Suppressor macrophage treated with lipopolysaccharide for 4 hours (primary cell): ENCODE measurements around the gene MUC6.

Experiments
- DNase-seq: peaks from one replicate; pipeline ENCODE4 v3.0.0-alpha.2; 2020

Gene MUC6

DNA sequence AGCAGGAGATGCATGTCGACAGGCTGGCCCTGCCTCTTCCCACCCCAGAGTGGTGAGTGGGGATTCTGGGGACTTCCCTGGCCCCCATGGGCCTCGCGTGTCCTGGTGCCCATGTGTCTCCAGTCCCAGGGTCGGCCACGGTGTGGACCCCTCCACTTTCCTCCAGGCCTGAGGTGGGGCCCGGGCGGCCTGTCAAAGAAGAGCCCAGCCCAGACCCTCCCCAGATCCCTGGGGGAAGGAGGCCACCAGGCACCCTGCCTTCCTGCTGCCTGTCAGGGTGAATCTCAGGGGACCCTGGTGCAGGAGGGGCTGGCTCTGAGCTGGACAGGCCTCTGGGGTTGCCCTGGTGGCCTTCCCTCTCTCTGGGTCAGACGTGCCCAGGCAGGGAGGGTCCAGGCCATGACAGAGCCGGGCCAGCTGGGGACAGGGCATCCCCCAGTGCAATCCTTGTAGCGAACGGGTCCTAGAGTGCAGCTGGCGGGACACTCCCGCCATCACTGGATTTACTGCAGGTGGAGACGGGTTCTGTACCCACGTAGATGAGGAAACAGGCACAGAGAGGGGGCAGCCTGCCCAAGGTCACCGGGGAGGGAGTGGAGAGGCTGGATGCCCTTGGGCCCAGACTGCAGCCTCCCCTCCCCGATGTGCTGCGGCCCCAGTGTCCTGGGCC is 13.5 kb upstream of the MUC6 start:
- no peak for DNase-seq

DNA sequence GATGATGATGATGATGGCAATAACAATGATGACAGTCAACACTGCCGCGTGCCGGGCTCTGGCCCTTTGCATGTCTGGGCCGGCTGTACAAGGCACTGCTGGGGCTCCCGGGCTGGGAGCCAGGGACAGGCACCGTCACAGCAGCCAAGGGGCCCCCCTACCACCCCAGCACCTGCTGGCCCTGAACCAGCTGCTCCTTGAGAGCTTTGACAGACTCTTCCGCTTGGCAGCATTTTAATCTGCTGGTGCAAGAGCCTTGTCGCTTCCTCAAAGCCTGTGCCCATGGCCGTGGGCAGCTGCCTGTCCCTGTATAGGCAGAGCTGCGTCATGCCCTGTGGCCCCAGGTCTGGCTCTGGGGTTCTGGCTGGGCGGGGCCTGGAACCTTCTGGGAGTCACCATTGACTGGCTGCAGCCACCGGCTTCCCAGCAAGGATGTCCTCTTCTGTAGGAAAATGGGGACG is 12.9 kb upstream of the MUC6 start:
- DNase-seq, result peak; percentile 42

DNA sequence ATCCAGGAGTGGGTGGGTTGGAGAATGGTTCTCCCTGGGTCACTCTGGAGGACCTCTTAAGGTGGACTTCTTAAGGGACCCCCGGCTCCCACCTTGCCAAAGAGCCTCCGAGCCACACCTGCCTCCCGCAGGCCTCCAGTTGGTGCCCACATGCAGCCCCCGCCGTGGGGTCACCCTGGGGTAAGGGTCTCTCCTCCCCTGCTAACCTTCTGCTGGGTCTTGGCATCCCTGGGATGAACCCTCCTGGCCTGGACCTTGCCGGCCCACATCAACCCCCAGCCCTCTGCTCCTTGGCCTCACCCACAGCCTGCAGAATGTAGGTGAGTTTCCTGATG is 12.5 kb upstream of the MUC6 start:
- no peak for DNase-seq

DNA sequence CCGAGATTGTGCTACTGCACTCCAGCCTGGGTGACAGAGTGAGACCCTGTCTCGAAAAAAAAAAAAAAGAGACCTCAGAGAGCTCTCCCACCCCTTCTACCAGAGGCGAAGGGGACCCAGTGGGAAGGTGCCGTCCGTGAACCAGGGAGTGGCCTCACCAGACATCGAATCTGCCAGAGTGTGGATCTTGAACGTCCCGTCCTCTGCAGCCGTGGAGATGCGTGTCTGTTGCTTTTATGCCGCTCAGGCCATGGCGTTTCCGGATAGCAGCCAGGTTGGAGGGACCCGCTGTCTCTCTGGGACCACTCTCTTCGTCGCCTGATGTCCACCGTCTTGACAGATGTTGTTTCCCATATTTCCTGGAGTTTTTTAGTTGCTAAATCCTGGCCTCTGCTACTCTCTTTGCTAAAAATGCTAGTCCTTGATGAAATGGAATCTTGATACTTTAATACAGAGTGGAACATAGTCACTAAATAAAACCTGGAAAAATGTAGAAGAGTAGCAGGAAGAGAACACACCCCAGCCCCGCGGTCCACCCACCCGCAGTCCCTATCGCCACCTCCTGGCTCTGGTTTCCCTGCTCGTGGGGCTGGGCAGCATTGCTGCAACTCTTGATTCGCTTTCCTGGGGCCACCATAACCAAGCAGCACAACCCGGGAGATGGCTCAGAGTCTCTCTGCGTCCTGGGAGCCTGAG is 12.0 kb upstream of the MUC6 start:
- DNase-seq, result no peak

DNA sequence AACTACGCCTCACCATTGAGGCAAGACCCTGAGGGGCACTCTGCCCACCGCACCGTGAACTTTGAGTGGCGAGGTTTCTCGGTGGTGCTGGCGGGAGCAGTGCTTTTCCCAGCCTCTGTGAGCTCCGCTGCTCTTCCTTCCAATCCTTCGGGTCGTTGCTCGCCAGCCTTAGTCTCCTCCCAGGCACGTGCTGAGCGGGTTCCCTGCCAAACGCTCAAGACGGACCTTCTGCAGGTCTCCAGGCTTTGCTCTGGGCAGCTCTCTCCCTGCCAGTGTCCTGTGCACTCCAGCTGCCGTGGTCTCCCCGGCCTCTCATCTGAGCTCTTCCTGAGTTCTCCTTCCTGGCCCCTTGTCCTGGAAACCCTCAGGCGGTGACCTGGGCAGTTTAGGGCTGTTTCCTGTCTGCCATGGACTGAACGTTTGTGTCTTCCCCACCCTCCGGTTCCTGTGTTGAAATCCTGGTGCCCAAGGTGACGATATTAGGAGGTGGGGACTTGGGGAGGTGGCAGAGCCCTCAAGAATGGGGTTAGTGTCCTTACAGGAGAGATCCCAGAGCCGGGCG is 11.2 kb upstream of the MUC6 start:
- DNase-seq, result no peak

DNA sequence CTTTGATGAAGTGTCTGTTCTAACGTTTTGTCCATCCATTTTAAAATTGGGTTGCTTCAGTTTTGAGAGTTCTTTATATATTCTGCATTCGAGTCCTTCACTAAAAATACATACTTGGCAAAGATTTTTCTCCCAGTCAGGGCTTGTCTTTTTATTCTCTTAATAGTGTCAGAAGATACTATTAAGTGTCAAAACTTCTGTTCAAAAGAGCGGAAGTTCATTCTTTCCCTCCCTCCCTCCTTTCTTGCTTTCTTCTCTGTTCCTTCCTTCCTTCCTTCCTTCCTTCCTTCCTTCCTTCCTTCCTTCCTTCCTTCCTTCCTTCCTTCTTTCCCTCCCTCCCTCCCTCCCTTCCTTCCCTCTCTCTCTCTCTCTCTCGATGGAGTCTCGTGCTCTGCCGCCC is 7.6 kb upstream of the MUC6 start:
- no peak for DNase-seq

DNA sequence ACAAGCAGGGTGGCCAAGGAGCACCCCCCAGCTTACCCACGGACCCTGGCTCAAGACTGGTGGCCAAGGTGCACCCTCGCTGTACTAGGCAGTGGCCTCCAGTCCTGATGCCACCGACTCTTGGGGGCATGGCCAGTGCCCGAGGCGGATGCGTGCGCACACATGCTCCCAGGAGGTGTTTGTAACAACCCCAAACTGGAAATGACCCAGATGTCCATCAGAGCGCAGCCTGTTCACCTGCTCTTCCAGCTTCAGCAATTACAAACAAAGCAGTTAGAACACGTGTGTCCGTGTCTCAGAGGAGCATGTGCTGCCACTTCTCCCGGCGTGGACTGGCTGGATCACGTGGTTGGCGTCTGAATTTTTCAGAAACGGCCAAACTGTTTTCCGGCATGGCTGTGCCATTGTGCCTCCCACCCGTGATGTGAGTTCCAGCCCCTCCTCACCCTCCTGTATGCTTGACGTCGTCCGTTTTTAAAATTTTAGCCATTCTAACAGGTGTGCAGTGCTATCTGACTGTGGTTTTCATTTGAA is 7.1 kb upstream of the MUC6 start:
- no peak for DNase-seq

DNA sequence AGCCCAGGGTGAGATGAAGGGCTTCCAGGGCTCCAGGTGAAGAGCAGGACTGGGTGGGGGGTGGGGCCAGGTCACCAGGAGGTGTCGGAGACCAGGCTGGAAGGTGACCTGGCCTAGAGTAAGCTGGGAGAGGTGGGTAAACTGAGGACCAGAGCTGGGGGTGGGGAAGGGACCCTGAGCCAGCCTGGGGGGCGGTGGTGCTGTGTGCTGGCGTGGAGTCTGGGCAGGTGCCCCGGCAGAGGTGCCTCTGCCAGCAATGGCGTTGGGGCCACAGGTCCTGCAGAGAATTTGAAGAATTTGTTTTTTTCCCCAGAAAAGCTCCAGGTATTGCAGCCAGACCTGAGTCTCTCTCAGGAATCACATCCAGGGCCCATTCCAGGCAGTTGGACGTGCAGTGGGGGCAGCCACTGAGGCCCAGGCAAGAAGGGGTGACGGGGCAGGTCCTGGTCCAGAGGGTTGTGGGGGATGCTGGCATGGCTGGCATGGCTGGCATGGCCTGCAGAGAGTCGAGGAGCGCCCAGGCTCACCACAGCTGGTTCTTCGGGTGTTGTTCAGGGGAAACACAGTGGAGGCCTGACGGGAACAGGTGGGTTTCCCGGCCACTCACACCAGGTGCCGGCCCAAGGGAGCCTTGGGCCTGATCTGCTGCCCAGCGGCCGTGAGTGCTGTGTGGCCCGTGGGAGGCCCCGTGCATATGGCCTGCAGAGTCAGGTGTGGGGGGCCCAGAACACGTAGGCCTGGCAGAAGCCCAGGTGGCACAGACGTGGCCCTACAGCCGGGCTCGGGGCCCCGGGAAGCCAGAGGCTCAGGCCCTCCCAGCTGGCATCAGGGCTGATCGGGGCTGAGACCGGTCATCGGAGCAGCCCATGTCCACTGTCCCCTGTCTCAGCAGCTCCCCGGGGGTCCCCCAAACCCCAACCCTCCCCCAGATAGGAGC is 6.4 kb upstream of the MUC6 start:
- no peak for DNase-seq

DNA sequence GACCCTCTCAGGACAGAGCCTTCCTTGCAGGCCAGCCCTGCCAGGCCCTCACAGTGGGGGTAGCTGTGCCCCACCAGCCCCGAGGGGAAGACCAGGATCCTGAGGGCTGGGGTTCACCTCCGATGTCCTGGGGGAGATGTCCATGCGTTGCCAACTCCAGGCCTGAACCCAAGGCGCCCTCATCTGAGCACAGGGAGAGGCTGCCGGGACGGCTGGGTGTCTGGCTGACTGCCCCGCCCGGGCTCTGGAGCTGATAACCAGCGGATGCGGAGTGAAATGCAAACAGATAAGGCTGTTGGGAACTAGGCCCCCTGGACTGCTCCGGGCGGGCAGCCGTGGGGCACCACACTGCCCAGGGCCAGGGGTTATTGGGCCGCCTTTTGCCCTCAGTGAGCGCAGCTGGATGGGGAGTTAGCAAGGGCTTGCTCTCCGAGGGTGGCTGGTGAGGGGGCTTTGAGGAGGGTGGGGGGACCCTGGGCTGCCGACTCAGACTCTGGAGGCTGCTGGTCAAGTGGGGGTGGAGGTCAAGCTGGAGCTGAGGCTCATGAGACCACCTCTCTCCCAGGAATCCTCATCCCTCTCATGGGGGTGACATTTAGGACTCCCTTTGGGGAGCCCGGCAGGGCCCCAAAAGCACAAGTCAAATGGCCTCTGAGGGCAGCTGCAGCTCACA is 5.6 kb upstream of the MUC6 start:
- no peak for DNase-seq

DNA sequence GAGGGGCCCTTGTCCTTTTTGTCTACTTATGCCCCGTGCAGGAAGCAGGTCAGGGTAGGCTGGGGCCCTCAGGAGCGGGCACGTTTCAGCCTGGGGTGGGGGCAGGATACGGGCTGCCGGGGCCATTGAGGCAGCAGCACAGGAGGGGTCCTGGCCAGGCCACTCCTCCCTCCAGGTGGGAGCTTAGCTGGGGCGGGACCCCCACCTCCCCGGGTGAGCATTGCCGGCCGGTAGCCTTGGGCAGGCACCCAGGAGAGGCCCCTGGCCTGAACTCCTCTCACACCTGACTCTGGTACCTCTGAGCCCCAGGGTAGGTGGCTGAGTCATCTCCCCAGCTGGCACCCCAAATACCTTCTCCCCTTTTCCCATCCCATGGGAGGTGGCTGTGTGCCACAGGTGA is 5.0 kb upstream of the MUC6 start:
- no peak for DNase-seq

DNA sequence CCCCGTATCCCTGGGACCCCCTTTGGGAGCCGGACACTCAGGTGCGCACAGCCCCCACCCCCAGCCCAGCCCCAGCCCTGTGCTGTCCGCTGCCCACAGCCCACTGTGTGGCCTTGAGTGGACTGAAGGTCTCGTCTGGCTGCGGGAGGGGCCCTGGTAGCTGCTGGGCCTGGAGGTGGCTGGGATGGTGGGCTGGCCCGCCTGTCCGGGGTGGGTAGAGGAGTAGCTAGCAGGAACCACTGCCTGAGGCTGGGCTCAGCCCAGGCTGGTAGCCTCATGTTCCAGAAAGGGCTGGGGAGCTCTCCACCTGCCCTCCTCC is 4.6 kb upstream of the MUC6 start:
- DNase-seq, result no peak

DNA sequence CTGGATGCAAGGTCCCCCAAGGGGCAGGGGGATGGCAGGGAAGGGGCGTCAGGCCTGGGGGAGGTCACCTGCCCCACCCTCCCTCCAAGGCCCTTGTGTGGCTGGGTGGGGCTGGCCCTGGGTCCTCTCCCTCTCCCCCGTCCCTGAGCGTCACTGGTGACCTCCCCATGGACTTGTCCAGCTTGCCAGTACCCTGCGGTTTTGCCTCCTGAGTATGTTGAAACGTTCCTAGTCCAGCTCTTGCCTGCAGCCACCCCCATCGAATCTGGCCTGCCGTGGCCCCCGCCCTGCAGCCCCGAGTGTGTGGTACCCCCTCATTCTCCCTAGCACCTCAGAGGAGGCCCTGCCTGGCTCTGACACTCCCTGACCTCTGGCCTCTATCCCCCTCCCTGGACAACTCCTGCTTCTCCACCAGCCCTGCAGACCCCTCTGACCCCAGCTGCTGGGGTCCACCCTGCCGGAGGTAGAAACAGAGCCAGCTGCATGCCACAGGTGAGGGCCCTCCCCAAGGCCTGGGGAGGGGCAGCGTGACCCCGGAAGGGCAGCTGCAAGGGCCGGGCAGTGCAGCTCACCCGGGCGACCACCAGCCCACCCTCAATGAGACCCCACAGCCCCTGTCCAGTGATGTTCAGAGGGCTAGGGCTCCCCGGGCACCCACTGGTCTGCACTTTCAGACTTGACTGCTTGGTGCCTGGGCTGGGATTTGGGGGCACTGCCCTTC is 4.1 kb upstream of the MUC6 start:
- DNase-seq, result no peak

DNA sequence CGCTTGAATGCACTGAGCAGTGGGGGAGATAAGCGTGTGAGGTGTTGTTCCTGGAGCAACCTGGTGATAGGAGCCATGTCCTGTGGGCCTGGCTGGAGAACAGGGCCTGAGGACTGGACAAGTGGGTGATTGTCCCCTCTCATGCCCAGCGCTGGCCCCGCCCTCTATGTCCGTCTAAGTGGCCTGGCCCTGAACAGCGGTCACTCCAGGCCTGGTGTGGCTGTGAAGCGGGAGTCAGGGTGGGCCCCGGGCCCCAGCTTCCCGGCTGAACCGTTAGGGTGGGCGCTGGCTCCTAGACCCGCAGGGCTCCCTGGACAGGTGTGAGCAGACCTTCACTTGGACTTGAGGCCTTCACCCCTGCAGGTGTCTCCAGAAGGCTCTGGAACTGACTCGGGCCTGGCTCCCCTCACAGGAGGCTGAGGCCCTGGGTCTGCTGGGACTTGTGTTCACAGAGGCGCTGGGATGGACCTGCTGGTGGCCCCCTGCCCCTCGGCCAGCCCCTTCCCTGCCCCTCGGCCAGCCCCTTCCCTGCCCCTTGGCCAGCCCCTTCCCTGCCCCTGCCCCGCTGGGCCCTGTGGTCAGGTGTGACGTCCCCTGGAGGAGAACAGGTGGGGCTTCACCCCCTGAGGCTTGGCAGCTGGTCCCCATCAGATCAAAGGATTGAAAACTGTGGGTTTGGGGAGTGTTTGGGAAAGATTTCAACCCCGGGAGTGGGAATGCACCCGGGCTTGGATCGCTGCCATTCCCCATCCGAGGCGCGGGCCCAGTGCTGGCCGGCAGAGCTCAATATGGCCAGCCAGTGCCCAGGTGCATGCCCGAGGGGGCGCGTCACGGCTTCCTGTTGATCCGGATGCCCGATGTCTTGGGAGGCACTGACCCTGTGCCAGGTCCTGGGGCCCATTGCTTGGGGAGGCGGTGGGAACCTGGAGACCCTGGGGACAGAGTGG is 3.2 kb upstream of the MUC6 start:
- DNase-seq, result no peak

DNA sequence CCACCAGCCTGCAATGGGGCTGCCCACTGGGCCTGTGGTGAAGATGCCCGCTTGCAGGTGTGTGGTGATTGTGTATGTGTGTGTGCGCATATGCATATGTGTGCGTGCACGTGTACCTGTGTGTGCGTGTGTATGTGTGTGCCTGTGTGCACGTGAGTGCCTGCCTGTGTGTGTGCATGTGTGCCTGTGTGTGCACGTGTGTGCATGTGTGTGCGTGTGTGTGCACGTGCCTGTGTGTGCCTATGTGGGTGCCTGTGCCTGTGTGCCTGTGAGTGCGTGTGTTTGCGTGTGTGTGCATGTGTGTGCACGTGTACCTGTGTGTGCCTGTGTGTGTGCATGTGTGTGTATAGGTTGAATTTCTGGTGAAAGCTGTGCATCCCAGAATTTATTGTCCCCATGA is 2.4 kb upstream of the MUC6 start:
- DNase-seq, result no peak

DNA sequence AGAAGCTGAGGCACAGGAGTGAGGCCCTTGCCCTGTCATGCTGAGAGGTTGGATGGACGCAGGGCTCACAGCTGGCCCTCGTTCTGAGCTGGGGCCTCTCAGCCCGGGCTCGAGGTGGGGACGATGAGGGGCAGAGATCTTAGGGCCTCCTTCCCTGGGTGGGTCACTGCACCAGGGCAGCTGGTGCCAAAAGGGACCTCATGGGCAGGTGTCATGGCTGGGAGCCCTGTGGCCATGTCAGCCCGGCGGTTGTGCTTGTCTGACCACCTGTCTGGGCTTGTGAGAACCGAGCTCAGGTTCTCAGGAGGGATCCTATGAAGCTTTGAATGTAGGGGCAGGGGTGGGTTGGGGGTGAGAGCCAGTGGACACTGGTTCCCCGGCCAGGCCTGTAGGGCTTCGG is 1.8 kb upstream of the MUC6 start:
- DNase-seq, result no peak

DNA sequence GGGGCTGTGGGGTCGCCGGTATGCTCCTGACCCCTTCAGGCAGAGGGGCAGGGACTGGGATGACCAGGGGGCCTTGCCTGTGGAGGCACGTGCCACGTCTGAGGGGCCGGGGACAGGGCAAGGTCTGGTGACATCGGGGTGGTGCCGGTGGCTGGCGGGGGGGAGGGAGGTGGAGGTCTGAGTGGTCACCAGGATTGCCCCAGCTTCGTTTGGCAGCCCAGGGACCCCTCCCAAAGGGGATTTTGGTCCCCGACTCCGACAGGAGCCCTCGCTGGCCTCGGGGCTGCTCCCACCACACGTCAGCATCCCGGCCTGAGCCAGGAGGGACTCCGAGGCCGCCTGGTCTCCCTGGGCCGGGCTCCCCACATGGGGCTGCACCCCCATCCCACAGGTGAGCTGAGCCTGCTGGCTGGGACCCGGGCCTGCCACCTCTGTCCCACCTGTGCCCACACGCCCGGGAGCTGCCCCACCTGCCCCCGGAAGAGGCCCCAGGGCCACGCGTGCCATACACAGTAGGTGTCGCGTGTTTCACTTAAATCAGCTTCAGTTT is 1.1 kb upstream of the MUC6 start:
- no peak for DNase-seq

DNA sequence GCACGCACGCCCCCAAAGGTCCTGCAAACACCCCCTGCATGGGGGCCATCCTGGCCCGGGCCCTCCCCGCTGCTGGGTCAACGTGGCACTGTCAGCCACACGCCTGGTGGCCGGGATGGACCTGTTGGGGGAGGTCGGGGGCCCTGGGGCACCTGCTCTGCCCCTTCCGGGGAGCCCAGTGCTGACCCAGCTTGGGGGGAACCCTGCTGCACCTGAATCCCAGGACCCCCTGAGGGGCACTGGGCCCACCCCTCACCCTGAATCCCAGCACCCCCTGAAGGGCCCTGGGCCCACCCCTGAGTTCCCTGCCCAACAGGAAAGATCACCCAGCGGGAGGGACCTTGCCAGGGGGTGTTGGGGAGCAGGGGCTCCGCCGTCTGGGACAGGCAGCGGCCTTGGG is 413 bp upstream of the MUC6 start:
- DNase-seq, result no peak

DNA sequence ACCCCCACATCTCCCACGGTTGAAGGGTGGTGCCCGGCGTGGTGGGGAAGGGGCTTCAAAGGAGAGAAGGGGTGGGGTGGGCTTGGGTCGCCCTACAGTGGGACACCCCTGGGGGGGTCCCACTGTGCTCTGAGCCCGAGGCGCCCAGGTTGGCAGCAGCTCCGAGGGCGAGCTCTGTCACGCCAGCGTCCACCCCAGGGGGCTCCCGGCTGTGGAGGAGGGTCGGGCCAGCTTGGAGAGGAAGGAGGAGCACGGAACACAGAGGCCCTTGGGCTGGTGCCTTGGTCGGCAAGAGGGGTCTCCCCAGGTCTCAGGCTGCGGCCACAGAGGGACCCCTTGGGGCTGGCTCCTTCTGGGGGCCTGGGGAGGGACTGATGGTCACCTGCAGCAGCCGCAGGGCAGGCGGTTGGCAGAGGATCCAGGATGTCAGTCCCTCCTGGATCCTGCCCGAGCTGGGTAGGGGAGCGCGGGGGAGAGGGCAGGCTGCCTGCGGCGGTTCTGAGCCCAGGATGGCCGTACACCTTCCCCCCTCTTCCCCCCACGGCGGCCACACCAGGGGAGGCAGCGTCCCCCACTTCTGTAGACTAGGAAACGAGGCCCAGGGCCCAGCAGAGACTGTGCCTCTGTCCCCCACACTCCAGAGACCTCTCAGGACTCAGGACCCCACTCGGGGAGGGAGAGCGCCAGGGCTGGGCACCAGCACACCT is 788 bp downstream of the MUC6 start:
- DNase-seq, result no peak

DNA sequence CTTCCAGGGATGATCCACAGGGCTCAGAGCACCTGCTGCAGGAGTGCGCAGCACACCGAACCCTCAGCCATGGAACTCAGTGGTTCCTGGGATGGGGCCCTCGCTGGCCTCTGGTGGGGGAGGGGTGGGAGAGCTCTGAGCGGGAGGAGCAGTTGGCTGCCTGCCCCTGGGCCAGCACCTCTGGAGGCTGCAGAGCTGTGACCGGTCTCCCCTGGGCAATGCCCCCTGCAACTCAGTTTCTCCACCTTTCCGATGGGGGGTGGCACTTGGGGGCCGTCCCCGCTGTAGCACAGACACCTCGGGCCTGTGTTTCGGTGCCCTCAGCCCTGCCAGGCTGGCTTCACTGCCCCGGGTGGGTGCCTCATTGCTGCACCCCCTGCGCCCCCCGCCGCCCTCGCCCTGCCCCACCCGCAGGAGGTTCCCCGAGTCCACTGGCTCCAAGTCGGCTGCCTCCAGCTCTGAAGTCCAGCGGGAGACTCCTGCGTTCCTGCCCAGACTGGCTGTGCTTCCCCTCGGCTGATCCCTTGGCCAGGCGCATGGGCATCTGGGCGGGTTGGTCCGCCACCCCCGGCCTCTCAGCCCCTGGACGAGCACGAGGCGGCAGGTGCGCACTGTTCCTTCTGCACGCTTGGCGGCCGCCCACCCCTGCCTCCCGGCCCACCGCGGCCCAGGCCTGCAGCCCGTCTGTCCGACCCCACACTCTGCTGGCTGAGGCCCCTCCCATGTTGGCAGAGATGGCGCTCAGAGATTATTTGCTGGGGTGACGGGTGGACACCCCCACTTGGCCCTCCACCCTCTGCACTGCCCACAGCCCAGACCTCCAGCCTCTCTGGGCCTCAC is 1.8 kb downstream of the MUC6 start:
- no peak for DNase-seq
